RCC 7860 (cell line): ENCODE measurements around the gene CACNA2D3.
A peak's percentile ranks its signal among the peaks of the same experiment; 100 is the strongest.
"Not testable (repeated sequence)": the region's sequence is repeated elsewhere in the genome, so short reads cannot be mapped to it uniquely, and the experiment has no call there.

Experiments
- DNase-seq: peaks from one replicate; pipeline ENCODE4 v3.0.0-alpha.2; 2015; ENCODE audit warnings: low spot score
- FAIRE-seq: peaks from 2 replicates; lab custom pipeline; 2012; peaks lifted over from hg19 to GRCh38; lab: Jason Lieb, UNC

Gene CACNA2D3

GRCh38 chr3:54608041-54608440, 485.7 kb downstream of the CACNA2D3 start:
- FAIRE-seq (no peak), DNase-seq (no peak)

DNA sequence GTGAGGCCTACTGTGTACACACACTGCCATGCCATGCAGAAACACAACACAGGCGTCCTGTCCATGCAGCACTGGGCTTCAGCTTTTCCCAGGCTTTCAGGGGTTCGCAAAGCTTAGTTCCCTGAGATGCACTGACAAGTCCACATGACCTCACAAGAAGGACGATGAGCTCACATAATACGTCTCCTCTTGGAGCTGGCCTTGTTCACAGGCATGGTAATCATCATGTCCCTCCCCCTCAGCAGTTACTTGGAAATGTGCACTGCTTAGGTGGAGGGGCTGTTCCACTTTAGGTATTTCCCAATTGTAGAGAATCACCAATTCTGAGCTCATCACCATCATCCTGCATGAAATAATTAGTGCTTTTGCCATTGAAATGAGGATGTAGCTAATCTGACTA, 496.7 kb downstream of the CACNA2D3 start:
- FAIRE-seq: no peak
- no peak for DNase-seq

GRCh38 chr3:54619531-54619930, 497.2 kb downstream of the CACNA2D3 start:
- FAIRE-seq (no peak), DNase-seq (no peak)

DNA sequence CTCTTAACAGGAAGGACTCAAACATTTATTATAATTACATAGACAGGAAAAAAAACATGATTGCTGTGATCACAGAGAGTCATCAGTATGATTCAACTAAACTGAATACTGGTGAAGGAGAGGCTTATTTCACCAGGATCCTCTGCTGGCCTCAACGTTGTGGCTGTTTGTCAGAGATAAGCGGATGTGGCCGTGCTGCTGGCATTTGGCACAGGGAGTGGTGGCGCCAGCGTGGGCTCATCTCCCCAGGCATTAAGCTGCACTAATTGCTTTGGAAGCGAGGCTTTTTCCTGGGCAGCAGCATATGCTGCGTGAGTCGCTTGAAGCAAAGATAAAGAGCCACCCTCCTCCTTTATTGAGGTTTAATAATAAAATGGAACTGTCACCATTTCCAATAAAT, 498.8 kb downstream of the CACNA2D3 start:
- peak; percentile 48 for DNase-seq
- FAIRE-seq: no peak

GRCh38 chr3:54622678-54623077, 500.3 kb downstream of the CACNA2D3 start:
- FAIRE-seq: no peak
- DNase-seq: no peak

DNA sequence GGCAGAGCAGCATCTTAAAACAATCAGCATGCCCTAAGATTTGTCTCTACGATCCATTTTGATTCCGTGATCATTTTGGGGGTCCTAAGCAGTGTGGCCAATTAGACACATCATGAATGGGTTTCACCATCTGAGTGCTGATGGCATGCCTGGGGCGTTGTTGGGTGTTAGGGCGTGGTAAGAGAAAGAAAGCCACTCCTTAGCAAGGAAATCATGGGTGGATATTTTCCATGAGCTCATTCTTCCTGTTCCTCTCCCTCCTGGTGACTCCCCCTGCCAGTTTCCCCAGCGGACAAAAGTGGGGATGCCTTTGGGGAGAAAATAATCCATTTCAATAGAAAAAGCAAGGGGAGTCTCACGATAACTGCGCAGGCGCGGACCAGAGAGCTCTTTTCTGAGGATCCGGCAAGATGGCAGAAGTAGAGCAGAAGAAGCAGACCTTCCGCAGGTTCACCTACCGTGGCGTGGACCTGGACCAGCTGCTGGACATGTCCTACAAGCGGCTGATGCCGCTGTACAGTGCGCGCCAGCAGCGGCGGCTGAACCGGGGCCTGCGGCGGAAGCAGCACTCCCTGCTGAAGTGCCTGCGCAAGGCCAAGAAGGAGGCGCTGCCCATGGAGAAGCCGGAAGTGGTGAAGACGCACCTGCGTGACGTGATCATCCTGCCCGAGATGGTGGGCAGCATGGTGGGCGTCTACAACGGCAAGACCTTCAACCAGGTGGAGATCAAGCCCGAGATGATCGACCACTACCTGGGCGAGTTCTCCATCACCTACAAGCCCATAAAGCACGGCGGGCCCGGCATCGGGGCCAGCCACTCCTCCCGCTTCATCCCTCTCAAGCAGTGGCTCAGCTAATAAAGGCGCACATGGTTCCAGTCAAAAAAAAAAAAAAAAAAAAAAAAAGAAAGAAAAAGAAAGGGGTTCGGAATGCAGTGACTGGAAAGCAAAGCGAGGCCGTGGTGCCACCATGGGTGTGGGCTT, 503.7 kb downstream of the CACNA2D3 start:
- FAIRE-seq (no peak), DNase-seq (no peak)

- DNase-seq: no peak
- FAIRE-seq: no peak
Observed at GRCh38 chr3:54628888-54629441, 506.6 kb downstream of the CACNA2D3 start.

DNA sequence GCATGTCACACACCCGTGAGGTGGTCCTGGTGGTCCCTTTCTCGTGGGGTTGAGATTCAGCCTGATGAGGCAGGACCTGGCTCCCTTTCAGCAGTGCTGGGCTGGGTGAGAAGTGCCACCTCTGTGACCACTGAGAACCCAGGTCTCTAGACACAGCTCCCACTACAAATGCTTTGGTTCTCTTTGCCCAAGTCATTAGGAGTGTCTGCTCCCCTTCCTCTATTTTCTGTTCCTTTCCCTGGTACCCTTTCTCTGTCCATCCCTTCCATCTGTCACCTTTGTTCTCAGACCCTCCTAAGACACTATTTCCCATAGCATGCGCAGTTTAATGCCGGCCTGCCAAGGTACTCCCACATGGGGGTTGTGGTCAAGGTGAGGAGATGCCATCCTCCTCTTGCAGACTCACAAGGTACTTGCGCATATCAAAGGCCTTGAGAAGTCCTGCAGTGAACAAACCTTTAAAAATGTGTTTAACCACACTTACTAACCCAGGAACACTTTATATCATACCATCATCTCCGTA, 507.8 kb downstream of the CACNA2D3 start:
- FAIRE-seq (no peak), DNase-seq (no peak)

DNA sequence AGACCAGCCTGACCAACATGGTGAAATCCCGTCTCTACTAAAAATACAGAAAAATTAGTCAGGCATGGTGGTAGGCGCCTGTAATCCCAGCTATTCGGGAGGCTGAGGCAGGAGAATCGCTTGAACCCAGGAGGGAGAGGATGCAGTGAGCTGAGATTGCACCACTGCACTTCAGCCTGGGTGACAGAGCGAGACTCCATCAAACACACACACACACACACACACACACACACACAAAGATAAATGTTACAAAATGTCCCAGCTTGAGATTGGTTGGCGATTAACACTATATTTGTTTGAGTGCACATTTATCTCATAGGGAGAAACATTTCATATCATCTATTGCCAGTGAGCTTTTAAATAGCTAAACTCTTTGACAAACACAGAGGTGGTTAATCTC, 508.6 kb downstream of the CACNA2D3 start:
- FAIRE-seq, DNase-seq: not testable (repeated sequence)

- DNase-seq: no peak
- FAIRE-seq: no peak
Observed at GRCh38 chr3:54631516-54632325, 509.4 kb downstream of the CACNA2D3 start.

DNA sequence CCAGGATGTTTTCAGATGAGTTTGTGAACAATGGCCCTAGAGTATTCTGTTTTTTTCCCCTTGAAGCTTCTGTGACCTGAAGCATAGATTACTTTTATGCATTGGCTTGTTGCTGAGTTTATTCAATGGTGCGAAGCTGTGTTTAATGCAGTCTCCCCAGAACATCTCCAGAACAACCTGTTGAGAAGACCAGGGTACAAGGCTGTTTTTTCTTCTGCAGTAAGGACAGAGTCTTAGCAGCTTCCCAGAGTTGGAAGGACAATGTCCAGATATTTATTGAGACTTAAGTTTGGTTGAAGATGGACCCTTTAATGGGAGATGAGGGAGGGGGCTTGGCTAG, 509.9 kb downstream of the CACNA2D3 start:
- FAIRE-seq (no peak), DNase-seq (no peak)

GRCh38 chr3:54632834-54633233, 510.5 kb downstream of the CACNA2D3 start:
- FAIRE-seq: no peak
- no peak for DNase-seq

DNA sequence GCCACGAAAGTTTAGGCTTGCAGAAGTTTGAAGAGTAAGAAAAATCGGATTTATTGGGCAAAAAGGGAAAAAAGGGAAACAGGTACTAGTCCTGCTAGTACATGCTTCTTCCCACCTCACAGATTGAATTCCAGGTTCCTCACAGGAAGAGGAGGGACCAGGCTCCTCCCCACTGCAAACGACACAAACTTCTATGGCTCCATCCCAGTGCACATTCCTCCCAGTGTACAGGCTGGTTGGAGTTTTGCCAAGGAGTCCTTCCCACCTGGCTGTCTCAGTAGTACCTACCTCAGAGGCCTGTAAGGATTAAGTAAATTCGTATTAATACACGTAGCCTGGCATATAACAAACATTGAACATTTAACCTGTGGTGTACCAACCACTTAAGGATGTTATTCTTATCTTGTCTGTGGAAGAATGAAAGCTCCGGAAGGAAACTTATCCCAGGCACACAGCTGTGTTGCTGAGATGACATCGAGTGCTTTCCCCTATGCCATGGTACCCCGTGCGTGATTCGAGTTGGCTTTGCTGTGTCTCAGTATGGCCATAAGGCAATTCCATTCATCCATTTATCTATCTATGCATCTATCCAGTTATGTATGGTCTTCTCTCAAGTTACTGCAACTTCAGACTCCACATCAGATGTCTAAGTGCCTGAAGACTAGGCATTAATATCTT, 511.2 kb downstream of the CACNA2D3 start:
- DNase-seq (no peak), FAIRE-seq (no peak)

DNA sequence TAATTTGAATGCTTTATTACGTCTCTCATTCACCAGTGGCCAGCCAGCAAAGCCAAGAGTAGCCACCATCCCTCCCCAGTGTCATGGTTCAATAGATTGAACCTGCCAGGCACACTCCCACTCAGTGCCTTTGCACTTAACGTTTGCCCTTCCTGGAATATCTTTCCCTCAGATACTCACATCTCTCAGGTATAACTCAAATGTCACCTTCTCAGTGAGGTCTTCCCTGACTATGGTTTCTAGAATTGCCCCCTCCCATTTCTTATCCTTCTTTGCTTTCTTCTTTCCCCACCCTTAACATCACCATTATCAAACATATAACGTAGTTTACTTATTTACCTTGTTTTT, 511.7 kb downstream of the CACNA2D3 start:
- no peak for FAIRE-seq

GRCh38 chr3:54639790-54640372, 517.5 kb downstream of the CACNA2D3 start:
- not testable (repeated sequence) for DNase-seq, FAIRE-seq

More for the DNA sequence above, 511.7 kb downstream of the CACNA2D3 start:
- DNase-seq: no peak

- FAIRE-seq (no peak), DNase-seq (no peak)
Observed at GRCh38 chr3:54641226-54642014, 519.1 kb downstream of the CACNA2D3 start.

GRCh38 chr3:54642147-54642546, 519.8 kb downstream of the CACNA2D3 start:
- FAIRE-seq: no peak

DNA sequence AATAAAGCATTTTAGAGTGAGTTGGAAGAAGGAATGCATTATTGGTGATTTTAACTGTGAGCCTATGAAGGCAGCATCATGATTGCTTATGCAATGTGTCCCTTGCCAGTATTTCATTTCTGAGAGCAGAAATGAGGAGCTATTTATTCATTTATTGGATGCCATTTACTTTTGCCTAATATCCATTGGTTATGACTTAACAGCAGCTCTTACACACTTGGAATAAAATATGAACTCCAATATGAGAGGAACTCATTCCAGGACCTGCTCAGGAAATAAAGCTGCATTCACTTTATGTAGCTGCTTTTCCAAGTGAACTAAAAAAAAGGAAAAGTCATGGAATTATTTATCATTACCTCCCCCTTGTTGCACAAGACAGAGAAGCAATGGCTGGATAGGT, 525.4 kb downstream of the CACNA2D3 start:
- DNase-seq: no peak
- no peak for FAIRE-seq

More at GRCh38 chr3:54642147-54642546, 519.8 kb downstream of the CACNA2D3 start:
- no peak for DNase-seq

- FAIRE-seq (no peak), DNase-seq (no peak)
Observed at GRCh38 chr3:54649551-54649950, 527.2 kb downstream of the CACNA2D3 start.
